HEK293 (cell line): ENCODE data around the gene DGCR2.

ENCODE experiments used
- CTCF ChIP-seq: fragments of 450-650 bp; formaldehyde crosslinking; IDR thresholded peaks from 2 replicates; pipeline ENCODE4 v1.5.1; 2016; ENCODE audit warnings: missing biosample characterization, missing genetic modification characterization
- KLF16 ChIP-seq: fragments of 450-650 bp; formaldehyde crosslinking; IDR thresholded peaks from 2 replicates; pipeline ENCODE4 v1.5.1; 2017; ENCODE audit warnings: missing biosample characterization, missing genetic modification characterization
- SCRT2 ChIP-seq: fragments of 450-650 bp; formaldehyde crosslinking; IDR thresholded peaks from 2 replicates; pipeline ENCODE4 v1.5.1; 2016; ENCODE audit warnings: missing biosample characterization, missing genetic modification characterization
- ZNF121 ChIP-seq: fragments of 450-650 bp; formaldehyde crosslinking; IDR thresholded peaks from 2 replicates; pipeline ENCODE4 v1.5.1; 2016; ENCODE audit warnings: missing biosample characterization, missing genetic modification characterization
- ZNF274 ChIP-seq, 2 experiments: fragments of 200-500 bp in 1 of 2; fragments of 450-650 bp in 1 of 2; sonication (Bioruptor generic) in 1 of 2; formaldehyde crosslinking in 1 of 2; IDR thresholded peaks; 2 replicates each; pipeline versions ENCODE4 v1.5.1 to v1.6.1; 2014 to 2016; ENCODE audit warnings: borderline replicate concordance in 1 of 2, inconsistent platforms in 1 of 2, low read length in 1 of 2, missing biosample characterization in 1 of 2, missing genetic modification characterization in 1 of 2
- ZNF280D ChIP-seq: fragments of 450-650 bp; formaldehyde crosslinking; IDR thresholded peaks from 2 replicates; pipeline ENCODE4 v1.5.1; 2016; ENCODE audit warnings: missing biosample characterization, missing genetic modification characterization
- ZNF302 ChIP-seq: fragments of 450-650 bp; formaldehyde crosslinking; IDR thresholded peaks from 2 replicates; pipeline ENCODE4 v1.5.1; 2016; ENCODE audit warnings: missing biosample characterization, missing genetic modification characterization, low read depth
- ZNF350 ChIP-seq: fragments of 450-650 bp; formaldehyde crosslinking; IDR thresholded peaks from 2 replicates; pipeline ENCODE4 v1.5.0; 2017; ENCODE audit warnings: missing biosample characterization, mild to moderate bottlenecking, missing genetic modification characterization
- ZNF837 ChIP-seq: fragments of 450-650 bp; formaldehyde crosslinking; IDR thresholded peaks from 2 replicates; pipeline ENCODE4 v1.5.1; 2016; ENCODE audit warnings: missing biosample characterization, missing genetic modification characterization

- TF ChIP-seq ZNF121: no peak
- TF ChIP-seq CTCF (tag by site-specific recombination): no peak
- no peak for TF ChIP-seq ZNF280D (tag by site-specific recombination)
- no peak for TF ChIP-seq ZNF274 (IDR thresholded peaks at IDR 0.05; ENCODE audit: low read length)
- TF ChIP-seq ZNF274 (tag by site-specific recombination; IDR thresholded peaks at IDR 0.05; ENCODE audit: borderline replicate concordance): no peak
- no peak for TF ChIP-seq SCRT2 (tag by site-specific recombination)
- no peak for TF ChIP-seq ZNF837
- TF ChIP-seq ZNF302 (tag by site-specific recombination): no peak
- no peak for TF ChIP-seq KLF16 (tag by site-specific recombination)
- TF ChIP-seq ZNF350 (tag by site-specific recombination): no peak
These were observed 74.2 kb downstream of the DGCR2 start for GRCh38 chr22:19047993-19048392.
